Breast epithelium (tissue), 4 donors: Measurements from ENCODE around the gene CR1. TPM values are rescaled to one million over a fixed set of nuclear protein-coding genes. Genes with fewer than 3 reads are reported as not detected.
"Not testable (repeated sequence)": the region's sequence is repeated elsewhere in the genome, so short reads cannot be mapped to it uniquely, and the experiment has no call there.

Experiments
- DNase-seq, 2 donors: peaks; one replicate each; pipeline ENCODE4 v3.0.0-alpha.2; 2019; ENCODE audit warnings: low spot score in 2 of 2
- H3K27ac ChIP-seq, 2 donors: fragments of 200-600 bp; sonication (generic) in 1 of 2; one replicate each; pipeline ENCODE4 v1.5.1; 2016 to 2019; ENCODE audit warnings: mild to moderate bottlenecking in 1 of 2
- H3K27me3 ChIP-seq, 2 donors: fragments of 200-600 bp; sonication (generic) in 1 of 2; one replicate each; pipeline versions ENCODE4 v1.5.1 to v1.6.0; 2017 to 2019; ENCODE audit warnings: control low read depth in 1 of 2, mild to moderate bottlenecking in 1 of 2
- H3K36me3 ChIP-seq: fragments of 200-600 bp; one replicate; pipeline ENCODE4 v1.5.1; 2019
- H3K4me1 ChIP-seq, 2 donors: fragments of 200-600 bp; sonication (generic); one replicate each; pipeline ENCODE4 v1.5.1; 2016 to 2019; ENCODE audit warnings: control low read depth in 1 of 2
- H3K4me3 ChIP-seq, 3 donors: fragments of 200-600 bp; sonication (generic); 1 replicate in 2 of 3; 2 replicates in 1 of 3; pipeline ENCODE4 v1.5.1; 2016 to 2019; ENCODE audit warnings: mild to moderate bottlenecking in 3 of 3, moderate library complexity in 2 of 3
- H3K9me3 ChIP-seq, 2 donors: fragments of 200-600 bp; sonication (generic) in 1 of 2; one replicate each; pipeline ENCODE4 v1.5.1; 2016 to 2019; ENCODE audit warnings: control low read depth in 1 of 2
- CTCF ChIP-seq, 3 donors: fragments of 450-650 bp; IDR thresholded peaks; one replicate each; pipeline ENCODE4 v1.5.1; 2016 to 2017; ENCODE audit warnings: antibody characterized with exemption in 3 of 3, mild to moderate bottlenecking in 3 of 3, moderate library complexity in 3 of 3
- POLR2A ChIP-seq: fragments of 450-650 bp; IDR thresholded peaks from one replicate; pipeline ENCODE4 v1.6.1; 2016; ENCODE audit warnings: antibody characterized with exemption, mild to moderate bottlenecking, moderate library complexity
- POLR2AphosphoS5 ChIP-seq, 3 donors: sonication (generic); formaldehyde crosslinking; IDR thresholded peaks; one replicate each; pipeline ENCODE4 v1.6.1; 2017; ENCODE audit warnings: antibody characterized with exemption in 3 of 3
- intact Hi-C: fragments of 100-400 bp; cut with DNase I; formaldehyde crosslinking; loops from one replicate; pipeline ENCODE4 v1.15.1; 2023; ENCODE audit warnings: low total_unique reads
- total RNA-seq, 3 donors: library from RNA; depleted of rRNA; stranded (reverse); fragments of >200 nt; gene quantifications; one replicate each; pipeline ENCODE4 v1.1.0, GENCODE V29; 2016

CR1 gene
- total RNA-seq, 3 donors from 2014 or later, result 2.0 to 14.7 (median 3.7) TPM

DNA sequence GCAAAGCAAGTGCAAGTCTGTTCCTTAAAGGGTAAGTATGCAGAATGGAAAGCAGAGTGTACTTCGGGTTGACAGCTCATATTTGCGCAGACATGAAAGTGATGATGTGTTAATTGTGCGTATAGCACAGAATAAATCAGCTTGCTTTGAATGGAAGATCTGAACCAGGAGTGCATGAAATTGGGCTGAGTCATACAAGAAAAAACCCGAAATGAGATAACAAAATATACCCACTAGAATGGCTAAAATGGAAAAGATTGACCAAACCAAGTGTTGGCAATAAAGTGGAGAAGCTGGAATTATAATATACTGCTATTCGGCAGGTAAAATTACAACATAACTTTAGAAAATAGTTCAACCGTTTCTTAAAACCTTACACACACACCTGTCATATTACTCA, 177.4 kb downstream of the CR1 start:
- Histone ChIP-seq H3K27ac (no peak overlapping the region), H3K9me3 (no peaks in the 10 kb centered on the region), H3K36me3 (no peaks in the 10 kb centered on the region), H3K4me1 (no peaks in the 10 kb centered on the region), H3K4me3 (no peak overlapping the region), H3K27me3 (peaks cover 0 to 38% of the 10 kb centered on the region in 2 donors)
- intact Hi-C loops, result no loop called here
- no peak for TF ChIP-seq POLR2A
- DNase-seq, result no peak

DNA sequence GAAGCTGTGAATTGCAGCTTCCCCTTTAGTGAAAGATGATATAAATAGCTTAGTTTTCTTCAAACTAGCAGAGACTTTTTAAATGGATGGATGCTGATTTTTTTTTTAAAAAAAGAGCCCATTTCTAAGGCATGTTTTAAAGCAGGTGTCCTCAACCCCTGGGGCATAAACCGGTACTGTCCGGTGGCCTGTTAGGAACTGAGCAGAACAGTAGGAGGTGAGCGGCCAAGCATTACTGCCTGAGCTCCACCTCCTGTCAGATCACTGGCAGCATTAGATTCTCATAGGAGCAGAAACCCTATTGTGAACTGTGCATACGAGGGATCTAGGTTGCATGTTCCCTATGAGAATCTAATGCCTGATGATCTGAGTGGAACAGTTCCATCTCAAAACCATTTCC, 180.2 kb downstream of the CR1 start:
- intact Hi-C loops, result loop anchor here (5.0 kb wide), 1 partner anchor 599 kb away; no protein-coding TSS in a partner anchor
- Histone ChIP-seq H3K4me1 (no peaks in the 10 kb centered on the region), H3K36me3 (no peaks in the 10 kb centered on the region), H3K9me3 (no peaks in the 10 kb centered on the region), H3K27me3 (peaks cover 0 to 10% of the 10 kb centered on the region in 2 donors), H3K27ac (no peak overlapping the region), H3K4me3 (no peak overlapping the region)
- no peak for DNase-seq
- TF ChIP-seq CTCF (IDR thresholded peaks at IDR 0.05) (no peak), POLR2A (no peak), POLR2AphosphoS5 (IDR thresholded peaks at IDR 0.05) (no peak)

DNA sequence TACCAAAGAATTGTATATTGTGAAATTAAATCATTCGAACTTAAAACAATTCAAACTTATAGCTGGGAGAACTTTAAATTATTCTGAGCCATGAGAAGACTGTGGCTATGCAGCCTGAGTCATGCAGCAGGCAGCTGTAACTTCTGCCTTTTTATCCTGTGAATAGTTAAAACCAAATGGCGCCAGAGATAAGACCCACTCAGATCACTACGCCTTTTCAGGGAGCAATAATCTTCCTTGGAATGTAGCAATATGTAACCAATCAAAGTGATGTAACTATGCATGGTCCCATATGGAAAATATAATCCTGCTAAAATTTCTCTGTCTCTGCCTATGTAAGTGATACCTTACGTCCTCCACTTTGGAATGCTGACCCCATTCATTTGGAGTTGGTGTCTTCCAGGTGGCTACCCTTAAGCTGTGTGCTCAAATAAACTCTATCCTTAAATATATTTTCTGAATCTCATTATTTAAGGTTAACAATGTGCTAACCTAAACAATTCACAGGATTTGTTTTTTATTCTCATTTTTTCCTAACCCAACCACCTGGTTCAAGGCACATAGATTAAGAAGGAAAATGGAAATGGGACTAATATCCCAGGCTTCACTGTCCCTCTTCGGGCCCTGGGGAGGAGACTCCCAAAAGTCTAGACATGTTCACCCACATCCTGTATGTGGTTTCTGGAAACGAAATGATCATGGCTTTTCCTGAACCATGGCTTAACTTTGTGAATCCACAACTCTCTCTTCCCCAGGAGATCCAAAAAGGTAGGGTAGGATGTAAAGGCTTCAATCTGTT, 184.8 kb downstream of the CR1 start:
- H3K9me3 ChIP-seq, intact Hi-C loops, H3K27me3 ChIP-seq, H3K4me1 ChIP-seq, H3K36me3 ChIP-seq, H3K27ac ChIP-seq, DNase-seq, H3K4me3 ChIP-seq: not testable (repeated sequence)

- intact Hi-C loops, DNase-seq: not testable (repeated sequence)
Measured at GRCh38 chr1:207682872-207683434, 187.0 kb downstream of the CR1 start.

DNA sequence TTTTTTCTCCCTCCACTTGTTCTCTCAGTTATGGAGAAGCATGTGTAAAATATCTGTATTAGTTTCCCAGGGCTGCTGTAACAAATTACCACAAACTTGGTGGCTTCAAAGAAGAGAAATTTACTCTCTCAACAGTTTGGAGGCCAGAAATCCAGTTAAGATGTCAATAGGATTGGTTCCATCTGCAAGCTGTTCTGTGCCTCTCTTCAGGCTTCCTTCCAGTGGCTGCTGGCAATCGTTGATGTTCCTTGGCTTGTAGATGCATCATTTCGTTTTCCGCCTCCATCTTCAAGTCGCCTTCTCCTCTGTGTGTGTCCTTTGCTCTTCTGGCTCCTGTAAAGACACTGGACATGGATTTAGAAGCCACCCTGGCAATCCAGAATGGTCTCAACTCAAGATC, 194.6 kb downstream of the CR1 start:
- intact Hi-C loops, DNase-seq: not testable (repeated sequence)

More at GRCh38 chr1:207682872-207683434, 187.0 kb downstream of the CR1 start:
- not testable (repeated sequence) for H3K27ac ChIP-seq, H3K27me3 ChIP-seq, H3K9me3 ChIP-seq, H3K4me1 ChIP-seq, H3K4me3 ChIP-seq, H3K36me3 ChIP-seq

DNA sequence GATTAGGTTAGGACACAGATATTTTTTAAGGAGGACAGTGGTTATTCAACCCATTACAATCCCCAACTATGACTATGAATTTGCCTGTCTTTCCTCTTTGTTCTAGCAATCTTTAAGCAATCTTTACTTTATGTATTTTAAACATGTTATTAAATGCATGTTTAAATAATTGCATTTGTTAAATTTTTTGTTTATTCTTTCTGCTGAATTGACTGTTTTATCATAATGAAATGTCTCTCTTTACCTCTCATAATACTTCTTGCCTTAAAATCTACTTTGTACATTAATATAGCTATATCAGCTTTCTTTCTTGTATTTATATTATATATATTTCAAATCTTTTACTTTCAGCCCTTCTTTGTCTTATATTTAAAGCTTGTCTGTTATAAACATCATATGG, 195.1 kb downstream of the CR1 start:
- Histone ChIP-seq H3K27ac (no peak overlapping the region), H3K9me3 (no peaks in the 10 kb centered on the region), H3K27me3 (no peaks in the 10 kb centered on the region), H3K4me3 (no peak overlapping the region), H3K36me3 (no peaks in the 10 kb centered on the region), H3K4me1 (no peaks in the 10 kb centered on the region)
- DNase-seq, result no peak
- no peak for TF ChIP-seq CTCF (IDR thresholded peaks at IDR 0.05)
- intact Hi-C loops, result no loop called here

More for the DNA sequence above, 194.6 kb downstream of the CR1 start:
- H3K27ac ChIP-seq, H3K4me3 ChIP-seq, H3K27me3 ChIP-seq, H3K4me1 ChIP-seq, H3K9me3 ChIP-seq, H3K36me3 ChIP-seq: not testable (repeated sequence)

Other genes starting within 250 kb of the CR1 start
- 100 to 1,000 TPM in 1 of 3 donors, 10 to 100 TPM in 2; 65.4 to 132 (median 67.8) TPM for gene CD55, start 174.5 kb upstream of the CR1 start, total RNA-seq
- under 1 TPM in 2 of 3 donors, not detected in 1; under 0.01 to 0.29 TPM for gene CR2, start 41.8 kb upstream of the CR1 start, total RNA-seq
- gene CR1L, start 149.0 kb downstream of the CR1 start, total RNA-seq, result not detected